Right lung (tissue), 5 donors: ENCODE data around the gene GHSR. TPM values are rescaled to one million over a fixed set of nuclear protein-coding genes. Genes with fewer than 3 reads are reported as not detected.

Experiments
- DNase-seq, 2 donors: peaks; one replicate each; pipeline ENCODE4 v3.0.0-alpha.2; 2013
- polyA plus RNA-seq, 5 donors: library from polyadenylated mRNA; unstranded; fragments of 120-200 nt; gene quantifications; one replicate each; pipeline versions ENCODE4 v1.2.1 to v1.2.3, GENCODE V29; 2013; ENCODE audit warnings: inconsistent platforms in 1 of 5, low replicate concordance in 1 of 5; ENCODE audit not compliant: insufficient read length in 5 of 5, insufficient read depth in 1 of 5

GHSR gene
- polyA plus RNA-seq, 5 donors: not detected

DNA sequence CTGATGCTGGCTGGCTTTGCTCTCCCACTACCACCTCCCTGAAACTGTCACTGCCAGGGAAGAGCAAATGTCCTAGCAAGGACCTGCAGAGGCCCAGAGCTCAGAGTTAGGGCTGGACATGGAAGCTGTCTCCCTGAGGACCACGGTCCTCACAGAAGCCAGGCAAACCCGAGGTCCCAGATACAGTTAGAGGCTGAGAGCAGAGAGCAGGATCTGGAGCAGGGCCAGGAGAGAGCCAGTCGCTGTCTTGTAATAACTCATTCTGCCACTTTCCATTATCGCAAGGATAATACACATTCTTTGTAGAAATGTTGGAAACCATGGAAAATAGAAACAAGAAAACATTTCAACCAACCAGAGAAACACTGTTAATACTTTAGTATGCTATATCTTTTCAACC lies 10.1 kb downstream of the GHSR start:
- no peak for DNase-seq

DNA sequence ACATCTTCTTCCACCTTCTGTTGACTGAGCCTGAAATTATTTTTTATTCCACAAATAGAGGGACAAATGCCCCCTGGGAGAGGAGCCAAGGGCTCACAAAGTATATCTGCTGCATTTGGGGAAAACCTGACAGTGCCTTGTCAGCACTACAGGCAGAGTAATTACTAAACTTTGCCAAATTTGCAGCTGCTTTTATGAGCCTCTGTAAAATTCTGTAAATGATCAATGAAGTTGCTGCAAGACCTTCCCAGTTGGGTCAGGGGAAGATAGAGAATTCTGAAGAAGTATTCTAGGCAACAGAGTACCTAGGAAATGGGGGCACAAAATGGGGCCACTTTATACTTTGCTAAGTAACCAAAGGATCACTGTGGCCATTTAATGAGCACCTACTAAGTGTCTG lies 10.5 kb downstream of the GHSR start:
- no peak for DNase-seq

DNA sequence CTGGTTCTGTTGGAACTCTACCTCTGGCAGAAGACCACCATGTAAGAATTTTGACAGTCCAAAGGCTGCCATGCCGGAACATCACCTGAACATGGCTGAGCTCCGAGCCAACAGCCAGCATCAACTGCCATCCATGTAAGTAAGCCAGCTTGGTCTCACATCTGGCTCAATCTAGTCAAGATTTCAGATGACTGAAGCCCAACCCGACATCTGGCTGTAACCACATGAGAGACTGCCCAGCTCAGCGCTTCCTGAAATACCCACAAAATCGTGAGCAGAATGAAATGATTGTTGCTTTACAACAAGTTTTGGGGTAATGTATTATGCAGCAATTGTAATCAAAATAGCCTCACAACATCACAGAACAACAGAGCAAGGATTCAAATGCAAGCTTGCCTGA lies 32.9 kb downstream of the GHSR start:
- DNase-seq: no peak

- DNase-seq: no peak
Measured at GRCh38 chr3:172411478-172411947, 36.7 kb downstream of the GHSR start.

DNA sequence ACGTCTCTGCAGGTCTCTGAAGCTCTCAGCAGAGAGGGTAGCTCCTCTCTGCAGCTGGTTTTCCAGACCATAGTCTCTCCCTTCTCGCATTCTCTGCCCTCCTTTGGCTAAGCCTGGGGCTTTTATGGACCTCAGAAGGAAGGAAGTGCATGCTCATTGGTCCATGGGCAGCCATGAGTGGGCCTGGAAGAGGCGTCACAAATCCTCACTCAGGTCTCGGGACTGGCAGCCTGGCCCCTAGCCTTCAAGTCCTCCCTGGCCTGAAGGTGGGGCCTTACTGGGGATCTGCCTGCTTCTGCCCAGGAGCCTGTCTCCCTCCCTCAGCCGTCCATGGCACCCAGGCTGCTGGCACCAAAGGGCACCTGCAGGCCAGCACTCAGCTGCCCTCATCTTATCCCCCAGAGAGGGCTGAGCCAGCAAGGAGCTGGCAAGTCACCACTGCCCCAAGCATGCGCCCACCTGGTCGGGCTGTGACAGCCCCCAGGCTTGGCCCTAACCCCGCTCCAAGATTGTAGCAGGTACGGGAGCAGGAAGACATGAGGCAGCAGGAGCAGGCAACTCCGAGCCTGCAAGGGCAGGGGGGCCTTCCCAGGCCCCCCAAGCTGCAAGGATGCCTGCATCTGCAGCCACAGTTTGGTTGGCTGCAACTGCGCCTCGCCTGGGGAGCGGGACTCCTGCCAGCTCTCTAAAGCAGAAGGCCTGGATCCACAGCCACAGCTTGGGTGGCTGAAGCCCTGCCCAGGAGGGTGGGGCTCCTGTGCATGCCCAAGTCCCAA lies 37.4 kb downstream of the GHSR start:
- no peak for DNase-seq

DNA sequence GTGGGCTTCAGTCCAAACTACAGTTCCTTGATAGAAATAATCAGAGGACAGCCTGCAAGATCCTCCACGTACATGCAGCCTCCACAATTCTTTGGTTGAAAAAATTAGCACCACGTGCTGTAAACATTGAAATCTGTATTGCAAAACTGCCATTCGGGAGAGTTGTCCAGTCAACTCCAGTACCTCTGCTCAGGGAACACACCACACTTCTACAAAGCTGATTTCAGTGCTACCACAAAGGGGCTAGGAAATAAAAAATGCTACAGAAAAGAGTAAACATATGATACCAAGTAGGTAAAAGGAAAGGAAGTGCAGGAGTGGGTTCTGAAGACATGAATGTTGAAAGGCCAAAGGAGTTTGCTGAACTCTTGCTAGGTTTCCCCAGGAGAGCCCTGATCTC lies 40.4 kb downstream of the GHSR start:
- no peak for DNase-seq

DNA sequence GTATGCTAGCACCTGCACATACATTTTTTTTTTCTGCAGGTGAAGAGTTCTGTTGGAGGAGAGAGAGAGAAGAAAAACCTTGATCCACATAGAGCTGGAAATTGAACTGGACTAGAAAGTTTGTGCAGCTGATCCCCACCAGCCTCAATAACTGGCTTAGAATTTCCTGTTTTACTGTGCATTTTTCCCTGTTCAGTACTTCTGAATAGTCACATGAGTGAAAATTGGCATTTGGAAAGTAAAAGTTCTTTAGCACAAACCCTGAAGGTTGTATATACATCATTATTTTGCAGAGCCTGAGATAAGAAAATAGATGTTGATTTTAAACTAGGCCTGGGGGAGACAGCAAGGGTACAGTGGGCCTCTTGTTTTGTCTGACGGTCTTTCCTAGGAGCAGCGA lies 42.3 kb downstream of the GHSR start:
- DNase-seq: no peak

DNA sequence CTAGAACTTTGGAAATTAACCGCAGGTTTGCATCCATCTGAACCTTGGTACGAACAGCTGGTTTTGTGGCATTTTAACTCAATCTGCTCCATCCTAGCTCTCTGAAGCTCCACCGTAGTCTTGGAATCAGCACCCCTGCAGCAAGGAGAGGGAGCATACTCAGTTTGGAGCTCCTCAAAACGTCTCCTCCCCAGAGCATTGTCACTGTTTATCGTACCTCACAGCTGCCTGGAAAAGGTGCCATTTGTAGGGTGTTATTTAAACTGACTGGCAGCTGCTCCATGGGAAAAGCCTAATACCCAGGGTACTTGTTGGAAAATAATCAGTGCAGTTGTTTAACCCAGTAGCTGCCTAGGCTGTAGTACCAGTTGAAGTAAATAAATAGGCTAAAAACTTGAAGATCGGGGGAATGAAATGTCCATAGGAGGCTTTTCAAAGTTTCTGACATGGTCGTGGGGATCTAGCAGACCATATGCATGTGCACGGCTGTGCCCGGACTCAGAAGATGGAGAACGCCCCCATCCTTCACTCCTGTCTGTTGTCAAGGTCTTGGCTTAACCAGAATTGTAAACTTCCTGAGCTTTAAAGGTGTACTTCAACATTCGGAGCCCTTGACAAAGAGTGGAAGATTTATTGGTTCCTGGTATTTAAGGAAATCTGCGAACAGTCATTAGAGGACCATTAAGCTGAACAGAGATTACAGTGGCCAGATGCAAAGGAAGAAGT lies 43.9 kb downstream of the GHSR start:
- DNase-seq: no peak

GRCh38 chr3:172402892-172403643 lies 45.2 kb downstream of the GHSR start:
- no peak for DNase-seq

- DNase-seq: no peak
Measured at GRCh38 chr3:172402090-172402489, 46.2 kb downstream of the GHSR start.

DNA sequence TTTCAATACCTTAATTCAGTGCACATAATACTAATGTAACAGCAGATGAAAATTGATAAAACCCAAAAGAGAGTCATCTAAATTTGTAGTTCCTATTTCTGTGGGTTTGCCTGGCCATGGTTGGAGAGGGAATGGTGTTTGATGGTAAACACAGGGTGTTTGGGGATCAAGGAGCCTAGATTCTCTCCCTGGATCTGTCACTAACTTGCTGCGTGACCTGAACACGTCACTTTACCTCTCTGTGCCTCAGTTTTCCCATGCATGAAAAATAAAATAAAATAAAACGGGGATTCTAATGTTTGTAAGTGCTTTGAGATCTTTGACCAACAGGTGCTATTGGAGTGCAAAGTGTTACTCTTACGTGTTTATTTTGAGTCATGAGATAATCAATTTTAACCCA lies 49.8 kb downstream of the GHSR start:
- DNase-seq: no peak

DNA sequence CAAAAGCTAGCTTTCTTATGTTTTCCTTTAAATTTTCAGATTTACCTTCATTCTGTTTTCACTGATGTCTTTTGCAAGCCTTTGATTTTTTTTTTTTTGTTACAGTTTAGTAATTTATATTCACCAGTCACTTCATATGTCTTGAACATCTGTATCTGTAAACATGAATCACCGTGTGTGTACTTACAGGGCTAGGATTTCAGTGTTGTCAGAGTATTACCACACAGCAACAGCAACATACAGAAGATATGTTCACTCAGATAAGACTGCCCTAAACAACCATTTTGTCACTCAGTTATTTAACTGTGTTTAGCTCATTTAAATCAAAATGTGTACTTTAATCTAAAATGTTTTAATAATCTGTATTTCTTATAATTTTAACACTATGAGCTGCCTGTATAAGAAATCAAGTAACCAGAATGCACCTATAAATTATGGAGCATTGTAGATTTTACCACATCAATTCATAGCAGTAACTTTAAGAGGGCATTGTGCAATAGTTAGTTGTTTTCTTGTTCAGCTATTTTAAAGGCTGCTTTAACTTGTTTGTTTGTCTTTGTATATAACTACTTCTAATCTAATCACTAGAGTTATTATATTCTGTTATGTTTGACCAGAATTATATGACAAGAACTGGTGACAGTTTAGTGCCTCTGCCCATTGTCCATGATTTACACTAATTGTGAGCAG lies 50.4 kb downstream of the GHSR start:
- DNase-seq: no peak

DNA sequence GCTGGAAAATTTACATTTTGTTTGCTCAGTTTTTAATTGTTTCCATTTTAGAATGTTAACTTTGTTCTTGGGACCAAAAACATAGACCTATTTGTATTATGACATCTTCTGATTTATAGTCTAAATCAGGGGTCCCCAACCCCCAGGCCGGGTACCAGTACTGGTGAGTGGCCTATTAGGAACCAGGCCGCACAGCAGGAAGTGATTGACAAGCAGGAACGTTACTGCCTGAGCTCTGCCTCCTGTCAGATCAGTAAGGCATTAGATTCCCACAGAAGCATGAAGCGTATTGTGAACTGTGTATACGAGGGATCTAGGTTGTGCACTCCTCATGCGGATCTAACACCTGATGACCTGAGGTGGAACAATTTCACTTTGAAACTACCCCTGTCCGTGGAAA lies 51.9 kb downstream of the GHSR start:
- DNase-seq: no peak

DNA sequence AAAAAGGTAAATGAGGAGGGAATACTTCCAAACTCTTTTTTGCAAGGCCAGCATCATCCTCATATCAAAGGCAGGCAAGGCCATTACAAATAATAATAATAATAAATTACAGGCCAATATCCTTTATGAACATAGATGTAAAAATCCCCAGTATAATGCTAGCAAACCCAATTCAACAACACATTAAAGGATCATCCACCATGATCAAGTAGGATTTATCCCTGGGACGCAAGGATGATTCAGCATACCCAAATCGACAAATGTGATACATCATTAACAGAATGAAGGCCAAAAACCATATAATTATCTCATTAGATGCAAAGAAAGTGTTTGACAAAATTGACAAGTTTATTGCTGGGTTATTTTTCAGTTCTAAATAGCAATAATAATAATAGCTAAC lies 53.6 kb downstream of the GHSR start:
- DNase-seq: no peak

Other genes with a start within 250 kb of the GHSR start
- 10 to 100 TPM; 39.0 to 52.7 (median 42.3) TPM for gene TNFSF10, start 75.0 kb upstream of the GHSR start, polyA plus RNA-seq